Activated CD8-positive, alpha-beta T cell treated with anti-CD3 and anti-CD28 coated beads for 36 hours (primary cell): ENCODE results near the gene SEMA4D. TPM values are rescaled to one million over a fixed set of nuclear protein-coding genes. Genes with fewer than 3 reads are reported as not detected.

Experiments used
- ATAC-seq: fragments of 200-7000 bp; cut with Tn5 transposase; one replicate; pipeline ENCODE4 v1.10.0; 2021; ENCODE audit warnings: mild to moderate bottlenecking, moderate library complexity
- CTCF ChIA-PET: fragments of 350-600 bp; sonication (Branson Sonifier 250); formaldehyde crosslinking; loops from one replicate; lab custom pipeline; 2021; ENCODE audit warnings: antibody characterized with exemption; lab: Charles Lee
- POLR2A ChIA-PET: fragments of 350-600 bp; sonication (Branson Sonifier 250); formaldehyde crosslinking; loops from one replicate; lab custom pipeline; 2021; ENCODE audit warnings: antibody characterized with exemption; lab: Charles Lee
- DNase-seq: peaks from one replicate; pipeline ENCODE4 v3.0.0-alpha.2; 2020
- H3K27ac Mint-ChIP-seq: one replicate; pipeline ENCODE4 v1.8.0; 2021; ENCODE audit warnings: mild to moderate bottlenecking, mixed read lengths
- H3K27me3 Mint-ChIP-seq: one replicate; pipeline ENCODE4 v1.8.0; 2021; ENCODE audit warnings: mixed read lengths
- H3K36me3 Mint-ChIP-seq: one replicate; pipeline ENCODE4 v1.8.0; 2021; ENCODE audit warnings: low read depth, mixed read lengths
- H3K4me1 Mint-ChIP-seq: one replicate; pipeline ENCODE4 v1.8.0; 2021; ENCODE audit warnings: low read depth, mixed read lengths
- H3K4me3 Mint-ChIP-seq: one replicate; pipeline ENCODE4 v1.8.0; 2021; ENCODE audit warnings: mild to moderate bottlenecking, moderate library complexity, mixed read lengths
- H3K9me3 Mint-ChIP-seq: one replicate; pipeline ENCODE4 v1.8.0; 2021; ENCODE audit warnings: mixed read lengths
- intact Hi-C: fragments of 100-400 bp; cut with micrococcal nuclease; formaldehyde crosslinking; loops from one replicate; pipeline ENCODE4 v1.10.0; 2022
- total RNA-seq, 2 experiments: library from RNA; stranded (reverse); gene quantifications; one replicate each; pipeline ENCODE4 v1.2.3, GENCODE V29; 2021
- TF ChIP-seq, protein P1 (sequence below): fragments of 200-600 bp; IDR thresholded peaks from one replicate; pipeline ENCODE4 v1.8.0; 2022; ENCODE audit warnings: antibody characterized with exemption, mild to moderate bottlenecking

SEMA4D gene
- total RNA-seq, 2 experiments from 2014 or later: 290 to 317 TPM

DNA sequence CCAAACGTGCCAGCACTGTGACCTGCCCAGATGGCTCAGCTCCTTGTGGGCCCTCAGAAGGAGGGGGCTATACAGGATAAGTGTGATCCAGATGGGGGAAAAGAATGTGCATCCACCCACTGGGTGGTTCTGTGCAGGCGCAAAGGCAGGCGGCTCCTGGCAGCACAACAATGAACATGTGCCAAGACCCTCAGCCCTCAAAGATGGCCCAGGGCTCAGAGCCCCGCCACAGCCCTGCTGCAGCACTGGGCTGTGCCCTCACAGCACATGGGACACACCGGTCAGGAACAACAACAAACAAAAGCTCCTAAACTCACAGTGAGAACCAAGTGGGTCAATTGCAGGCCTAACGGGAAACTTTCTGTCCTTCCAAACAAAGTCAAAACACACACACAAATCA is 4.7 kb downstream of the SEMA4D start:
- Mint-ChIP-seq H3K36me3 (peaks cover 71% of the 10 kb centered on the region), H3K9me3 (no peaks in the 10 kb centered on the region), H3K4me3 (peak overlapping the region; percentile 92), H3K27ac (peak overlapping the region; percentile 70), H3K4me1 (peaks cover 80% of the 10 kb centered on the region), H3K27me3 (no peaks in the 10 kb centered on the region)
- DNase-seq (no peak), ATAC-seq (no peak)
- POLR2A ChIA-PET: interaction anchor here (0.7 to 3.3 kb wide), 2 partner anchors 15 to 45 kb away, joined by 3 to 14 read pairs; no protein-coding TSS in a partner anchor
- intact Hi-C loops: no loop called here
- TF ChIP-seq, protein P1, sequence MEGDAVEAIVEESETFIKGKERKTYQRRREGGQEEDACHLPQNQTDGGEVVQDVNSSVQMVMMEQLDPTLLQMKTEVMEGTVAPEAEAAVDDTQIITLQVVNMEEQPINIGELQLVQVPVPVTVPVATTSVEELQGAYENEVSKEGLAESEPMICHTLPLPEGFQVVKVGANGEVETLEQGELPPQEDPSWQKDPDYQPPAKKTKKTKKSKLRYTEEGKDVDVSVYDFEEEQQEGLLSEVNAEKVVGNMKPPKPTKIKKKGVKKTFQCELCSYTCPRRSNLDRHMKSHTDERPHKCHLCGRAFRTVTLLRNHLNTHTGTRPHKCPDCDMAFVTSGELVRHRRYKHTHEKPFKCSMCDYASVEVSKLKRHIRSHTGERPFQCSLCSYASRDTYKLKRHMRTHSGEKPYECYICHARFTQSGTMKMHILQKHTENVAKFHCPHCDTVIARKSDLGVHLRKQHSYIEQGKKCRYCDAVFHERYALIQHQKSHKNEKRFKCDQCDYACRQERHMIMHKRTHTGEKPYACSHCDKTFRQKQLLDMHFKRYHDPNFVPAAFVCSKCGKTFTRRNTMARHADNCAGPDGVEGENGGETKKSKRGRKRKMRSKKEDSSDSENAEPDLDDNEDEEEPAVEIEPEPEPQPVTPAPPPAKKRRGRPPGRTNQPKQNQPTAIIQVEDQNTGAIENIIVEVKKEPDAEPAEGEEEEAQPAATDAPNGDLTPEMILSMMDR: no peak
- CTCF ChIA-PET: interaction anchor here (0.8 to 1.0 kb wide), 2 partner anchors 55 to 82 kb away, joined by 3 to 4 read pairs; no protein-coding TSS in a partner anchor

- ChIA-PET CTCF (interaction anchor here (0.8 to 4.6 kb wide), 5 partner anchors 12 to 82 kb away, joined by 3 to 32 read pairs (median 4); no protein-coding TSS in a partner anchor), POLR2A (interaction anchor here (0.8 to 3.3 kb wide), 3 partner anchors 9 to 14 kb away, joined by 3 to 14 read pairs (median 5); no protein-coding TSS in a partner anchor)
- no peaks in the 10 kb centered on the region for H3K27me3 Mint-ChIP-seq
- intact Hi-C loops: no loop called here
- TF ChIP-seq, protein P1: no peak
- H3K4me3 Mint-ChIP-seq: peak overlapping the region; percentile 92
- ATAC-seq (no peak), DNase-seq (no peak)
- peaks cover 77% of the 10 kb centered on the region for H3K36me3 Mint-ChIP-seq
- H3K4me1 Mint-ChIP-seq: peaks cover 84% of the 10 kb centered on the region
- H3K9me3 Mint-ChIP-seq: peaks cover 1% of the 10 kb centered on the region
- peak overlapping the region; percentile 70 for H3K27ac Mint-ChIP-seq
Measured at GRCh38 chr9:89492586-89492985, 5.3 kb downstream of the SEMA4D start.

GRCh38 chr9:89491694-89492093 is 6.2 kb downstream of the SEMA4D start:
- TF ChIP-seq, protein P1: no peak
- ChIA-PET POLR2A (interaction anchor here (0.8 to 3.3 kb wide), 6 partner anchors 10 to 106 kb away, joined by 3 to 14 read pairs (median 4); no protein-coding TSS in a partner anchor), CTCF (interaction anchor here (1.1 to 4.6 kb wide), 3 partner anchors 11 to 57 kb away, joined by 3 to 32 read pairs (median 4); no protein-coding TSS in a partner anchor)
- H3K9me3 Mint-ChIP-seq: peaks cover 1% of the 10 kb centered on the region
- intact Hi-C loops: no loop called here
- peaks cover 77% of the 10 kb centered on the region for H3K36me3 Mint-ChIP-seq
- peak overlapping the region; percentile 92 for H3K4me3 Mint-ChIP-seq
- ATAC-seq (peak; percentile 72), DNase-seq (peak; percentile 70)
- no peaks in the 10 kb centered on the region for H3K27me3 Mint-ChIP-seq
- H3K4me1 Mint-ChIP-seq: peaks cover 92% of the 10 kb centered on the region
- peak overlapping the region; percentile 70 for H3K27ac Mint-ChIP-seq

GRCh38 chr9:89489548-89490530 is 8.1 kb downstream of the SEMA4D start:
- Mint-ChIP-seq H3K27me3 (no peaks in the 10 kb centered on the region), H3K36me3 (peaks cover 74% of the 10 kb centered on the region), H3K4me3 (peak overlapping the region; percentile 61), H3K27ac (peak overlapping the region; percentile 89), H3K4me1 (peaks cover 95% of the 10 kb centered on the region), H3K9me3 (peaks cover 1% of the 10 kb centered on the region)
- CTCF ChIA-PET: interaction anchor here (0.8 to 4.6 kb wide), 9 partner anchors 9 to 80 kb away, joined by 3 to 32 read pairs (median 3); no protein-coding TSS in a partner anchor
- DNase-seq (no peak), ATAC-seq (peak; percentile 66)
- TF ChIP-seq, protein P1: no peak
- intact Hi-C loops: loop anchor here (5.0 kb wide), 1 partner anchor 47 kb away; no protein-coding TSS in a partner anchor
- POLR2A ChIA-PET: interaction anchor here (0.9 to 2.0 kb wide), 10 partner anchors 8 to 82 kb away, joined by 3 to 8 read pairs (median 4); no protein-coding TSS in a partner anchor
